GM19193 (cell line): ENCODE results near the gene DROSHA.

Experiments
- POLR2A ChIP-seq: IDR thresholded peaks from 4 replicates; pipeline ENCODE4 v1.6.1; 2011; ENCODE audit not compliant: insufficient read depth, insufficient read length; ENCODE audit errors: extremely low read depth

DROSHA gene

GRCh38 chr5:31359839-31360238 lies 172.1 kb downstream of the DROSHA start:
- TF ChIP-seq POLR2A = no peak

- TF ChIP-seq POLR2A = no peak
Measured at GRCh38 chr5:31357038-31357437, 174.9 kb downstream of the DROSHA start.

- TF ChIP-seq POLR2A = no peak
Measured at GRCh38 chr5:31355337-31355736, 176.6 kb downstream of the DROSHA start.
